ENCODE results near the gene GFY. TPM values are rescaled to one million over a fixed set of nuclear protein-coding genes. Genes with fewer than 3 reads are reported as not detected.

GFY gene
- total and polyA plus RNA-seq, 9 of the 15 experiments (the other 6 are each of a cell fraction or from before 2014, with no cell fraction given), result 0.06 to 0.40 (median 0.19) TPM; not detected in 3

- TF ChIP-seq NKRF (IDR thresholded peaks at IDR 0.05; ENCODE audit: borderline replicate concordance) (0 out of 2 replicates have a peak, but pooled peaks have one; percentile 60), BMI1 (IDR thresholded peaks at IDR 0.05; ENCODE audit: low read length) (no peak), SETDB1 (IDR thresholded peaks at IDR 0.05; ENCODE audit: low read length) (no peak), BRD4 (IDR thresholded peaks at IDR 0.05) (peak; percentile 33; the same call in 1 of the 2 replicates), POLR2A (conservative IDR thresholded peaks at IDR 0.05) (peak; percentile 22), ARNT (IDR thresholded peaks at IDR 0.05) (peak in 1 of 2 experiments; percentile 31; a peak in 1 of 4 replicates), TRIM28 (IDR thresholded peaks at IDR 0.05) (no peak; the same call in 1 of the 2 replicates), ZKSCAN1 (IDR thresholded peaks at IDR 0.05; ENCODE audit: low read depth, low read length) (0 out of 2 replicates have a peak, but pooled peaks have one; percentile 4), NFE2 (IDR thresholded peaks at IDR 0.05; ENCODE audit: low read depth) (no peak)
- TF ChIP-seq, protein P1, sequence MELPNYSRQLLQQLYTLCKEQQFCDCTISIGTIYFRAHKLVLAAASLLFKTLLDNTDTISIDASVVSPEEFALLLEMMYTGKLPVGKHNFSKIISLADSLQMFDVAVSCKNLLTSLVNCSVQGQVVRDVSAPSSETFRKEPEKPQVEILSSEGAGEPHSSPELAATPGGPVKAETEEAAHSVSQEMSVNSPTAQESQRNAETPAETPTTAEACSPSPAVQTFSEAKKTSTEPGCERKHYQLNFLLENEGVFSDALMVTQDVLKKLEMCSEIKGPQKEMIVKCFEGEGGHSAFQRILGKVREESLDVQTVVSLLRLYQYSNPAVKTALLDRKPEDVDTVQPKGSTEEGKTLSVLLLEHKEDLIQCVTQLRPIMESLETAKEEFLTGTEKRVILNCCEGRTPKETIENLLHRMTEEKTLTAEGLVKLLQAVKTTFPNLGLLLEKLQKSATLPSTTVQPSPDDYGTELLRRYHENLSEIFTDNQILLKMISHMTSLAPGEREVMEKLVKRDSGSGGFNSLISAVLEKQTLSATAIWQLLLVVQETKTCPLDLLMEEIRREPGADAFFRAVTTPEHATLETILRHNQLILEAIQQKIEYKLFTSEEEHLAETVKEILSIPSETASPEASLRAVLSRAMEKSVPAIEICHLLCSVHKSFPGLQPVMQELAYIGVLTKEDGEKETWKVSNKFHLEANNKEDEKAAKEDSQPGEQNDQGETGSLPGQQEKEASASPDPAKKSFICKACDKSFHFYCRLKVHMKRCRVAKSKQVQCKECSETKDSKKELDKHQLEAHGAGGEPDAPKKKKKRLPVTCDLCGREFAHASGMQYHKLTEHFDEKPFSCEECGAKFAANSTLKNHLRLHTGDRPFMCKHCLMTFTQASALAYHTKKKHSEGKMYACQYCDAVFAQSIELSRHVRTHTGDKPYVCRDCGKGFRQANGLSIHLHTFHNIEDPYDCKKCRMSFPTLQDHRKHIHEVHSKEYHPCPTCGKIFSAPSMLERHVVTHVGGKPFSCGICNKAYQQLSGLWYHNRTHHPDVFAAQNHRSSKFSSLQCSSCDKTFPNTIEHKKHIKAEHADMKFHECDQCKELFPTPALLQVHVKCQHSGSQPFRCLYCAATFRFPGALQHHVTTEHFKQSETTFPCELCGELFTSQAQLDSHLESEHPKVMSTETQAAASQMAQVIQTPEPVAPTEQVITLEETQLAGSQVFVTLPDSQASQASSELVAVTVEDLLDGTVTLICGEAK (IDR thresholded peaks at IDR 0.05), result peak; percentile 50
- TF ChIP-seq, protein P1 (CRISPR knock-in tag; IDR thresholded peaks at IDR 0.05), result no peak
These were observed 28.6 kb downstream of the GFY start (continued) for GRCh38 chr19:49453757-49454240.
